ENCODE results near the gene IL20RB.

GRCh38 chr3:136974670-136975069, 16.9 kb downstream of the IL20RB start:
- TF ChIP-seq CTCF (optimal IDR thresholded peaks at IDR 0.05 in 1 of 3, IDR thresholded peaks at IDR 0.05 in 1 of 3, conservative IDR thresholded peaks at IDR 0.05 in 1 of 3; ENCODE audit: extremely low read depth in 1 of 3, insufficient read depth in 2 of 3, low read length in 3 of 3) = no peak
- TF ChIP-seq EZH2 (IDR thresholded peaks at IDR 0.05; ENCODE audit: low read length) = no peak

Measured in keratinocyte (primary cell).